ENCODE data around the gene AIP. TPM values are rescaled to one million over a fixed set of nuclear protein-coding genes. Genes with fewer than 3 reads are reported as not detected.

AIP gene
- total RNA-seq, 1 experiment from 2014 or later = 87.8 TPM

GRCh38 chr11:67450796-67451657 lies 31.8 kb upstream of the AIP start:
- no peak for TF ChIP-seq SIN3A (IDR thresholded peaks at IDR 0.05; ENCODE audit: borderline replicate concordance, insufficient read depth, low read depth, low read length)
- TF ChIP-seq TCF7L2 (IDR thresholded peaks at IDR 0.05; ENCODE audit: low read depth, low read length) = no peak
- TF ChIP-seq POLR2AphosphoS5 (IDR thresholded peaks at IDR 0.05; ENCODE audit: low read depth, low read length) = no peak
- no peak for TF ChIP-seq CTCF (IDR thresholded peaks at IDR 0.05)
- no peak for TF ChIP-seq REST (IDR thresholded peaks at IDR 0.05; ENCODE audit: insufficient read depth in 1 of 2, low read depth in 2 of 2, low read length in 1 of 2)
- no peaks in the 10 kb centered on the region for H3K27me3 ChIP-seq (ENCODE audit: control insufficient read depth, insufficient read depth, low read length)
- H3K4me1 ChIP-seq (ENCODE audit: control insufficient read depth, insufficient read depth, low read length) = no peaks in the 10 kb centered on the region
- H3K4me3 ChIP-seq (ENCODE audit: low read depth in 2 of 2, low read length in 2 of 2) = no peak overlapping the region
- intact Hi-C loops (cut with micrococcal nuclease; ENCODE audit: unreplicated experiment) = no loop called here
- ChIA-PET POLR2A (no interaction called here), CTCF (interaction anchor here (0.5 to 0.6 kb wide), 2 partner anchors 12 to 188 kb away, joined by 3 read pairs; no protein-coding TSS in a partner anchor)
- H3K27ac ChIP-seq (ENCODE audit: low read length) = no peak overlapping the region
- ATAC-seq (no peak), DNase-seq (ENCODE audit: low read depth, low spot score) (no peak)
- no TSS peak for BruUV-seq (replicated peaks)
- in situ Hi-C loops (cut with HindIII; ENCODE audit: low pct_unique_long_range_greater_than_20kb, low sequenced_read_pairs) = no loop called here
- H3K36me3 ChIP-seq (ENCODE audit: control insufficient read depth, insufficient read depth, low read length) = no peaks in the 10 kb centered on the region
- H3K9me3 ChIP-seq (ENCODE audit: control insufficient read depth, insufficient read depth, low read depth, low read length) = no peaks in the 10 kb centered on the region

DNA sequence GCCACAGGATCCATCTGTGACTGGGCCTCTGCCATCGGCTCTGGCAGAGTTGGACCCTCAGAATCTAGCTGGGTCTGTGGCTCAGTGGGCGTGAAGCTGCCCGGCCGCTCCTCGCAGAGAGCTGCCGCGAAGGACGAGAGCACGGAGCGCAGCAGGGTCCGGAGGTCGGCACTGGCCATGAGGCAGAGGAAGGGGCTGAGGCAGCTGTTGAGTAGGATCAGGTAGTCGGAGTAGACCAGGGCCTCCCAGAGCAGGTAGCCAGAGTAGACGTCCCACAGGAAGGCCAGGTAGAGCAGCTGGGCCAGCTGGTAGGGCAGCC lies 31.2 kb upstream of the AIP start:
- no peak overlapping the region for H3K4me3 ChIP-seq (ENCODE audit: low read depth in 2 of 2, low read length in 2 of 2)
- TF ChIP-seq TCF7L2 (IDR thresholded peaks at IDR 0.05; ENCODE audit: low read depth, low read length) (no peak), SIN3A (IDR thresholded peaks at IDR 0.05; ENCODE audit: borderline replicate concordance, insufficient read depth, low read depth, low read length) (no peak), POLR2AphosphoS5 (IDR thresholded peaks at IDR 0.05; ENCODE audit: low read depth, low read length) (no peak), CTCF (IDR thresholded peaks at IDR 0.05) (no peak), REST (IDR thresholded peaks at IDR 0.05; ENCODE audit: insufficient read depth in 1 of 2, low read depth in 2 of 2, low read length in 1 of 2) (no peak)
- H3K9me3 ChIP-seq (ENCODE audit: control insufficient read depth, insufficient read depth, low read depth, low read length) = no peaks in the 10 kb centered on the region
- H3K4me1 ChIP-seq (ENCODE audit: control insufficient read depth, insufficient read depth, low read length) = no peaks in the 10 kb centered on the region
- in situ Hi-C loops (cut with HindIII; ENCODE audit: low pct_unique_long_range_greater_than_20kb, low sequenced_read_pairs) (no loop called here), intact Hi-C loops (cut with micrococcal nuclease; ENCODE audit: unreplicated experiment) (no loop called here)
- BruUV-seq (replicated peaks) = no TSS peak
- H3K27ac ChIP-seq (ENCODE audit: low read length) = no peak overlapping the region
- H3K36me3 ChIP-seq (ENCODE audit: control insufficient read depth, insufficient read depth, low read length) = no peaks in the 10 kb centered on the region
- CTCF ChIA-PET = interaction anchor here (0.6 kb wide), 1 partner anchor 13 kb away, joined by 3 read pairs; no protein-coding TSS in a partner anchor
- POLR2A ChIA-PET = no interaction called here
- H3K27me3 ChIP-seq (ENCODE audit: control insufficient read depth, insufficient read depth, low read length) = no peaks in the 10 kb centered on the region
- ATAC-seq = no peak; the same call in 1 of the 2 replicates
- no peak for DNase-seq (ENCODE audit: low read depth, low spot score)

All from Panc1 (cell line).